IPS-NIHi7 (cell line): ENCODE measurements around the gene SRRM2.
A peak's percentile ranks its signal among the peaks of the same experiment; 100 is the strongest.
"Not testable (repeated sequence)": the region's sequence is repeated elsewhere in the genome, so short reads cannot be mapped to it uniquely, and the experiment has no call there.

Source experiments
- DNase-seq: peaks from one replicate; pipeline ENCODE4 v3.0.0; 2012; ENCODE audit warnings: mixed read lengths; ENCODE audit errors: extremely low spot score

SRRM2 gene

GRCh38 chr16:2715064-2715463 lies 37.4 kb upstream of the SRRM2 start:
- DNase-seq, result no peak

DNA sequence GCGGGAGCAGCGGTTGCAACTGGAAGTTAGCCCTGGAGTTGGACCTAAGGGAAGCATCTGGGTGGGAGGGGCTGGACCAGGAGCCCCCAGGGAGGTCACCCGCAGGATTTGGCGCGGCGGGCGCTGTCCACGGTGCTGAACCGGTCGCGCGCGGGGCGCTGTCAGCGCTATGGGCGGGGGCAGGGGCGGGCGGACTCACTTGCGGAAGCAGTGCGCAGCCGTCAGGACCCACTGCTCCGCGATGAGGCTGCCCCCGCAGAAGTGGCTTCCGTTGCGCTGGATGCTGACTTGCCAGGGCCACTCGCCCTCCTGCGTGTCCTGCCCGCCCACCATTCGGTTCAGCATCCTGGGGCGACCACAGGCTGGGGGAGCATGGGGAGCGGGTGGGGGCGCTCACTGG lies 36.9 kb upstream of the SRRM2 start:
- DNase-seq, result peak; percentile 80

DNA sequence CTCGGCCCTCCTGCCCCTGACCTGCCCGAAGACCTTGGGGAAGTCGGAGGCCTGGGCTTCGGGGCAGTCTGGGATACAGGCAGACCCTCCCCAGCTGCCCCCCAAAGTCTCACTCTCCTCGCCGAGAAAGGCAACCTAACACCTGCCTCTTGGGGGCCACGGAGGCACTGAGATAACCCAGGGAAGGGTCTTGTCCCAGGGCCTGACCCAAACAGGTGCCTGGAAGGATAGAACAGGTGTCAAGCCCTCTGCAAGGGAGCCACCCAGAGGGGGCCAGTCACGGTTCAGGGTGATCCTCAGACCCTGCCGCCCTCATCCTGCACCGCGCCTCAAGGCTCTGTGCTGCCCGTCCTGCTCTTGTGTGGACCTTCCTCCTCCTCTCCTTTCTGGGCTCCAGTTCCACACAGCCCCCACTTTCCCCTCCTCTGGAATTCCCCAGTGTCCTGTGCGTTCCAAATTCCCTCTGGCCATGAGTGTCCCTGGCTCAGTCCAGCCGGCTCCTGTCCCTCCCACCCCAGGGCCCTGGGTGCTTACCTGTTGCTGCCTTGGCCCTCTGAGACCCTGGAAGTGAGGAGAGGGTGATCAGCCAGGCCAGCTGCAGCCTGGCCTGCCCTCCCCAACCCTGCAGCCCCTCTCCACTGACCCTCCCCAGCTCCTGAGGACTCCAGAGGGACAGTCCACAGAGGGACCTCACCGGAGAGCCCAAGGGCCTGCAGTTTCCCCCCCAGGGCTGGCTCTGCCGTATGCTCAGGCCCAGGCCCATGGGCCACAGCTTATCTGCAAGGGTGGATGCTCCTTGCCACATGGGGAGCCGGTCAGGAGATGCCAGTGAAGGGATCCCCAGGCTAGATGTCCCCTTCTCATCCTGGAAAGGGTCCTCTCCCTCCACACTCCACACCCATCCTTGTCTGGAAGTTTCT lies 36.2 kb upstream of the SRRM2 start:
- DNase-seq, result no peak

DNA sequence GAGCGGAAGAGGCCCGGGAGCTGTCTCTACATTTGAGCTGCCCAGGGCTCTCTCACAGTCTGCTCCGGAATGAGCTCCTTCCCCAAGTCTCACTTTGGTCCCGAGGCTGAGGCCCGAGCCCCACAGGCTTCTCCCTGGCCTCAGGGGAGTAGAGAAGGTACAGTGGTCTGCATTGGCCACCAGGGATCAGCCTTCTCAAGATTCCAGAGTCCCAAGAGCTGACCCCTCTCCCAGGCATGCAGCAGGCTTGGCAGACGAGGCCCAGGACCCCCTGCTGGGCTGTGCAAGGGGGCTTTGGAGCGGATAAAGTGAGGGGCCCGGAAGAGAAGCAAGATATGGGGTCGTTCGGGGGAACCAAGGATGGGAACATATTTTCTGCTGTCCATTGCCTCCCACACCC lies 35.5 kb upstream of the SRRM2 start:
- DNase-seq, result no peak

DNA sequence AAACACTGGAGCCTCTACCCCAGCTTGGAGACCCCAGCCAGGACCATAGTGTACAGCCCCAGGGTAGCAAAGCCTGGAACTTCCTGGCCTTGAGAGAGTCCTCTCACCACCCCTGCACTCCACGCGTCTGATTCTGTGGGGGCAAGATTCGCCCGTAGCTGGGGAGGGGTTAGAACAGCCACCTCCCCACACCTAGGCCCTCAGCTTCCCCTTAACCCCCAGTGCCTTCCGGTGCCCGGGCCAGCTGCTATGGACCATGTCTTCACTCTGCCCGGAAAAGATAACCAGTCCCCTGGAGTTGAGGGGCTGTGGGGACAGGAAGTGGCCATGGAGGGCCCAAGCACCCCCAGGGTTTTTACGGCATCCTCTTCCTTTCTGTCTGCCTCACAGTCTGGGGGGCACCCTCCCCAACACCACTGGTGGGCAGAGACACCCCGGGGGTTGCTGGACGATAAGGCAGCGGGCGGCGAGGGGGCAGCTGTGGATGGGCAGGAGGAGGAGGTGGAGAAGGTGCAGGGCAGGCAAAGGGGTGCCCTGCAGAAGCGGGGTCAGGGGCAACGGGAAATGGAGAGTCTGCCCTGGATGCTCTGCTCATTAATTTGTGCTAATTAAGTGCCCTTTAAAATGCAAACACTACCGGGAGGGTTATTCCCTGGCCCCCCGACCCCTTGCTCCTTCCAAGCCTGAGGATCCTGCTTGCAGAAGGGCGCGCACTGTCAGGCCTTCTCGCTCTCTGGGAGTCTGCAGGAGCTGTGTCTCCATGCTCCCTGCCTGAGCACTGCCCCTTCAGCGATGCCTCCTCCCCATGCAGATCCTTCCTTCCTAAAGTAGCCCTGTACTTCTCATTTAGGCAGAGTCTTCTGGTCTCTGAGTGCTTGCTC lies 34.8 kb upstream of the SRRM2 start:
- no peak for DNase-seq

DNA sequence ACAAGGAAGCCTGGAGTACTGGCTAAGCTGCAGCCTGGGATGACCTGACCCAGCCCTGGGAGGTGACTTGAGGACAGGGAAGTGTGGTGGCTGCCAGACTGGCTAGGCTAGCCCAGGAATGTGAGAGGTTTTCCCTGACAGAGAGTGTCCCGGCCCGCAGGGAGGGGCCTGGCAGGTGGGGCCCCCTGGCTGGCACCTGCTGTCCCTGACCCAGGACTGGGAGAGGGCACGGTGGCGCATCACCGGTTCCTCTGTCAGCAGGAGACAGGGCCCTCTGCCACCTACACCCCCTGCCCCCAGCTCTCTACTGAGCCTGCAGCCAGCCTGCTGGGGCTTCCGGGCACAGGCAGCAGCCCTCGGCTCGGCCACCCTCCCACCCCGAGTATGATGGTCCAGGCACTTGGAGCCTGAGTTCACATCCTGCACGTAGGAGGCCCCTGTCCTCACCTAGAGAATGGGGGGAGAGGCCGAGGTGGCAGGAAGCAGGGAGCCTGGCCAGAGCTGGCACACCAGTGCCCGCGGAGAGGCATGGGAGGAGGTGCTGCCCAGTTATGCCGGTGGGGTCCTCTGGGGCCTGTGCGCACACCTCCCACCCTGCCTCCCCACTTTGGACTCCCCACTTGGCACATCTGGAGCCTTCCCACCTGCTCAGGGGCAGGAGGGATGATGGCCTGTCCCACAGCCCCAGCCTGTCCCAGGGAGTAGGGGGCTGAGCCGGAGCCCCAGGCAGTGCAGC lies 32.9 kb upstream of the SRRM2 start:
- no peak for DNase-seq

- no peak for DNase-seq
Observed at GRCh38 chr16:2720064-2720457, 32.4 kb upstream of the SRRM2 start, which contains the start of gene PRSS27. Gene PRSS27, minus strand, starts transcription at chr16:2720224. Its CDS starts 64 bp downstream, at chr16:2720160.

- peak; percentile 97 for DNase-seq
Observed at GRCh38 chr16:2720719-2721633, 31.5 kb upstream of the SRRM2 start.

GRCh38 chr16:2721634-2722173 lies 30.7 kb upstream of the SRRM2 start:
- not testable (repeated sequence) for DNase-seq

- DNase-seq, result no peak
Observed at GRCh38 chr16:2724088-2724676, 28.3 kb upstream of the SRRM2 start.

- DNase-seq, result no peak
Observed at GRCh38 chr16:2724816-2725348, 27.6 kb upstream of the SRRM2 start.

DNA sequence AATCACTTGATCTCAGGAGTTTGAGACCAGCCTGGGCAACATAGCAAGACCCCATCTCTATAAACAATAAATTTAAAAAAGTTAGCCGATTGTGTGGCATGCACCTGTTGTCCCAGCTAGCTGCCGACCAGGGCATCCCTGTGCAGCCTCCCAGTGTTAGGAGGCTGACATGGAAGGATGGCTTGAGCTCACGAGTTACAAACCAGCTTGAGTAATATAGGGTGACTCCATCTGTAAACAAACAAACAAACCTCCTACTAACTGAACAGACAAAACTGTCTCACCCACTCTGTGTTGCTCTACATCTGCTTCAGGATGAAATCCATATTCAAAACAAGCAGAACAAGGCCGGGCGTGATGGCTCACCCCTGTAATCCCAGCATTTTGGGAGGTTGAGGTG lies 25.5 kb upstream of the SRRM2 start:
- no peak for DNase-seq

DNA sequence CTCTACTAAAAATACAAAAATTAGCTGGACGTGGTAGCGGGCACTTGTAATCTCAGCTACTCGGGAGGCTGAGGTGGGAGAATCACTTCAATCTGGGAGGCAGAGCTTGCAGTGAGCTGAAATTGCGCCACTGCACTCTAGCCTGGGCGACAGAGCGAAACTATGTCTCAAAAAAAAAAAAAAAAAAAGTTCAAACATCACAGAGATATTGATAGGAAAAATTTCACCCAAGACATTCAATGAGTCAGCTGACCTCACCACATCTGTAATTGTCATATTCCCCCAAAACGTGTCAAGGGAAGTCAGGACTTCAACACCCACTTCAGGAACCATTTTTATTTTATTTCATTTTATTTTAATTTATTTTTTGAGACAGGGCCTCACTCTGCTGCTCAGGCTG lies 24.4 kb upstream of the SRRM2 start:
- DNase-seq, result no peak

- no peak for DNase-seq
Observed at GRCh38 chr16:2734844-2735515, 17.5 kb upstream of the SRRM2 start.

- DNase-seq, result no peak
Observed at GRCh38 chr16:2736476-2737237, 15.8 kb upstream of the SRRM2 start.

GRCh38 chr16:2737238-2737605 lies 15.2 kb upstream of the SRRM2 start:
- DNase-seq, result no peak

GRCh38 chr16:2737895-2738418 lies 14.5 kb upstream of the SRRM2 start:
- no peak for DNase-seq

GRCh38 chr16:2738615-2739014 lies 13.8 kb upstream of the SRRM2 start:
- DNase-seq, result no peak
